Amygdala (tissue), 56 donors: ENCODE results near the gene SLC34A1.

Experiments used
- DNase-seq, 56 donors: peaks; one replicate each; lab custom pipeline; 2025; lab: John Stamatoyannopoulos, UW

SLC34A1 gene

DNA sequence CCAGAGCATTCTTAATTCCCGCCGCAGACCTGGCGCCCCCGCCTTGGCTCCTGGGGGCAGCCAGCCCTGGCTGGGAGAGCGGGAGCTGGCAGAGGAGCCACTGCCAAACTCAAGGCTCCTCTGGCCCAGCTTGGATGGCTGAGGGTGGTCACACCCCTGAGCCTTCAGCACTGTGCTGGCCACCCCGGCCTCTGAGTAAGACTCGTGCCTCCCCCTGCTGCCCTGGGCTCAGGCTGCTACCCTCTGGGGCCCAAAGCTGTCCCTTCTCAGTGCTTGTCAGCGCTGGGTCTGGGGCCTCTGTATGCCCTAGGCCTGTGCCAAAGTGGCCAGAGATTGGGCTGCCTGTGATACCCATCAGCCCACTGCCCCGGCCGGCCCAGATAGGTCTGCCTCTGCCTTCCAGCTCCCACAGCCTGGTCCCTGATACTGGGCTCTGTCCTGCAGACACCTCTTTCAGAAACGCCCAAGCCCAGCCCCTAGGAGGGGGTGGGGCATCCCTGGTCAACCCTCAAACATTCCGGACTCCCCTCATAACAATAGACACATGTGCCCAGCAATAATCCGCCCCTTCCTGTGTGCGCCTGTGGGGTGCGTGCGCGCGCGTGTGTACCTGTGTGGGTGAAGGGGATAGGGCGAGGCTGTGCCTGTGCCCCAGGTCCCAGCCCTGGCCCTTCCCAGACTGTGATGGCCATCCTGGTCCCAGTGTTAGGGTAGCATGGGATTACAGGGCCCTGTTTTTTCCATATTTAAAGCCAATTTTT, 58.0 kb downstream of the SLC34A1 start:
- DNase-seq, result no peak

DNA sequence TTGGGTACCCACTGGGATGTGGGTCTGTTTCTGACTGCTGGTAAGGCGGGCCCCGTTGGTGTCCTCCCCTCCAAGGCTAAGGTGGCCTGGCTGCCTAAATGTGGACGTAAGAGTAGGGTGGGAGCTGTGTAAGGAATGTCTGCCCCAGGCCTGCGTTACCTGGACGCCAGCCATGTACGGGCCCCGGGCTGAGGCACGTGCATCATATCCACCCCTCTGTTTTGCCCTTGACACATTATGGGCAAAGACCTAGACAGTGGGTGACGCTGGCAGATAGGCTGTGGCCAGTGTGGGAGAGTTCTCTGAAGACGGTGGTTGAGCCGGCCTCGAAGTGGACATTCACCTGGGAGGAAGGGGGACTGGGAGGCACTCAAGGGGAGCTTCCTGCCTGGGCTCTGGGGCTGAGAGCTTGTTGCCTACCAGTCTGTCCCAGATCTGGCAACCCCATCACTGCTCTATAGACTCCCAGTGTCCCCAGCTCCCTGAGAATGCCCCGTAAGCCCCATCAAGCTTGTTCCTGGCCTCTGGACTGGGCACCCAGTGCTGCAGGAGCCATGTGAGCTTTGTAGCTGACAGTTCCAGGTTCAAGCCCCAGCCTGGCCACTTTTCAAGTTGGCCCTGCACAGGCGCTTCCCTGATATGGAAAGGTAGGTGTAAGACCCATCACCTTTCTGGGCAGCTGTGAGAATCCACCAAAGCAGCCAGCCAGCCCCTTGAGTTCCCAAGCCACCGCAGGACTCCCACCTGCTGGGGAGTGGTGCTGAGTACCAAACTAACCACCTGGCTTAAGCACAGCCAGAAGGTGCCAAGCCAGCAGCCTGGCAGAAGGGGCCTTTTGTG, 59.1 kb downstream of the SLC34A1 start:
- no peak for DNase-seq

DNA sequence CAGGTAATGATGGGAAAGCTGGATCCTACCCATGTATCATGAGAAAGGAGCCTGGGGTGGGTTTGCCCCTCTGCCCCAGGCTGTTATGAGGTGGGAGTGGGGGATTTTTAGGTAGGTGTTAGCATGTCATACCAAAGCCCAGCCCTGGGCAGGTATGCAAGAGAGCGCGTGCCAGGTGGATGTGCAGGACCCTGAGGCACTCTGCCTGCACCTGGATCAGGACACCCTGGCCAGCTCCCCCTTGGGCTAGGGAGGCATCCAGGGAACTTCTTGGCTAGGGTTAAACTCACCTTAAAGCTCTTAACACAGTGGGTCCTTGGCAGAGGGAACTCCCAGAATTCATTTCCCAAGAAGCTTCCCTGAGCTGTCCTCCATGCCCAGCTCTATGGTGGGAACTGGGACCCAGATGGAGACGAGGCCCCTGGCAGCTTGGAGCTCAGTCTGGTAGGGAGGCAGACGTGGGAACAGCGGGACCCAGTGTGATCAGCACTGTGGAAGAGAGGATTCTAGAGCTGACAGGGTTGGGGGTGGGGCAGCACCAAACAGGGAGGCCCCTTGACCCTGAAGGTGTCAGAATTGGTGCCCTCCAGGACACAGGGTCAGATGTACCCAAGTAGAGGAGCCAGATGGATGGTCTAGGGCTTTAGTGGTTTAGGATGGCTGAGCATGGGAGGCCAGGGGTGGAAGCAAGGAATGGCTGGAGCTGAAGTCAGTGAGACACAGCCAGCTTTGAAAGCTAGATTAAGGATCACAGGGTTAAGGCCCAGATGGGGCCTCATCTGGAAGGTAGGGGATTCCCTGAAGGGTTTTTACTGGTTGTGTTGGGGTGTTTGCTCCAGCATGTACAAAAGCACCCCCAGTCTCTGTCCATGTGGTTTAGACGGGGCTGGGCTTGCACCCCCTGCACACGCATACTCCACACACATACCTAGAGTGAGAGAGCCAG, 60.1 kb downstream of the SLC34A1 start:
- DNase-seq, result no peak

DNA sequence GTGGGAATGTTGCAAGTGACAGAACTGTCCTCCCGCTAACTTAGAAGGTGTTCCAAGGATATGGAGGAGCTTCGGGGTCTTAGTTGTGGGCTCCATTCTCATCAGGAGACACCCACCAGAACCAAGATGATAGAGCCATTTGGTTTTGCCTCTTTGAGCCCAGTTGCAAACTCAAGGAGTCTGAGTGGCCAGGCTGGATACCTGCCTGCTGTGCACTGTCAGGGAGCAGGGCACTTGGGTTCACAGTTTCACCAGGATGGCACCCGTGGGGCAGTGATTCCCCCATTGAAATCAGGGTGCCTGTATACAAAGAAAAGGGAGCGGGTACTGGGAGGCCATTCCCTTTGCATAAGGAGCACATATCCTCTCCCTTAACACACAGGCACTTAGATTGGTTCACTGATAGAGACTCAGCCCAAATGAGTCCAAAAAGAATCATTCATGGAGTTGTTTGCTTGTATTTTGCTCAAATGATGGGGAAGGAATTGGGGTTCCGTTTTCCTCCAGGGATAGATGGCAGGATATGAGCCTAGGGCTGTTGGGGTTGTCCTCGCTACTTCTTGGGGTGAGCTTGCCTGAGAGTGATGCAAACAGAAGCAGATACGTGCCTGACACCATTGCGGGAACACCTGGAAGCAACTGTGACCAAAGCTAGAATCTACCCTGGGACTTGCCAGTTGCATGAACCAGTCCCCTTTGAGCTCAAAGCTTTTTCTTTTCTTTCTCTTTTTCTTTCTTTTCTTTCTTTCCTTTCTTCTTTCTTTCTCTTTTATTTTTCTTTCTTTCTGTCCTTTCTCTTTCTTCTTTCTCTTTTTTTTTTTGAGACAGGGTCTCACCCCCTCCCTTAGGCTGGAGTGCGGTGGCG, 61.0 kb downstream of the SLC34A1 start:
- no peak for DNase-seq

DNA sequence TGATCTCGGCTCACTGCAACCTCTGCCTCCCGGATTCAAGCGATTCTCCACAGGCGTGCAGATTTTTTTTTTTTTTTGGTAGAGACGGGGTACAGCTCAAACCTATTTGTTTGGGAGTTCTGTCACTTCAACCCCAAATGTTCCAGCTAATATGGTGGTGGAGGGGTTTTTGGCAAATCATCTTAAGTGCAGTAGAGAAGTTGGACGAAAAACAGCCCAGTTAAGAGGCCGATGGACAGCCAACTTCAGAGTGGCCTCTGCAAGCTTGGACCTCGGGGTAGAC, 61.6 kb downstream of the SLC34A1 start:
- DNase-seq, result no peak

DNA sequence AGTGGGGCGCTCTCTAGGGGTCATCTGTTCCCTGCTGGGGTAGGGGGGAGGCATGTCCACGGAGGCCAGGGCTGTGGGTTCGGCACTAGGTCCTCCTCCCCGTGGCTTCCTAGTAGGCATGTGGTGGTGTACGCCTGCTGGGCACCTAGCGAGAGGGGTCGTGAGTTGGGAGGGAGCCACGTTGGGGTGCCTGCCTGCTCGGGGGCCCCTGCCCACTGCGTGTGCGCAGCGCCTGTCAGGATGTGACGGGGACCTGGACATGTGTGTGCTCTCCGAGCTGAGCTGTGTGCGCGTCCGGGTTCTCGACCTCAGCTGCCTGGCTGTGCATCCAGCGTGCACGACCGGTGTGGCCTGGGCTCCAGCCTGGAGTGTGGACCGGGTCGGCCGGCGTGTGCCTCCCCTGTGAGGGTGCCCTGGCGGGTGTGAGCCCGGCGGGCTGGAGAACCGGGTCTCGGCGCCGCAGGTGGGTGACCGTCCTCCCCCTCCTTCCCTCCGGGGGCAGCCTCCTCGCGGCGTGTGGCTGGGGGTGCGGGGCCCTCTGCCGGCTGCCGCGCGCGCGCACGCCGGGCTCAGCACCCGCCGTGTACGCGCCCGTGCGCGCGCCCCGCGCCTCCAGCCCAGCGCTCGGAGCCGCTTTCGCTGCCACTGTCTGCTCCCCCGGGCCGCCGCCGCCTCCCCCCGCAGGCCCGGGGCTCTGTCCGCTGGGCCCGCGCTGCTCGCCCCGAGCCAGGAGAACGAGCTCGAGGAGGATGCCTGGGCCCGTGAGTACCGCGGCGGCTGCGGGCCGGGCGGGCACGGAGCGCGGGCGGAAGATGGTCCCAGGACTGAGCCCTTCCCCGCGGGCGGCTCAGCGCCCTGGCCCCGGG, 62.2 kb downstream of the SLC34A1 start, which contains the start of gene PRR7:
PRR7 (plus strand) TSS at position 615 of the 866 bp plus-strand sequence. CDS start 8,254 bp downstream, outside the sequence.
- peak in 42 of 56 donors; percentile 24 to 83 (median 62) for DNase-seq

DNA sequence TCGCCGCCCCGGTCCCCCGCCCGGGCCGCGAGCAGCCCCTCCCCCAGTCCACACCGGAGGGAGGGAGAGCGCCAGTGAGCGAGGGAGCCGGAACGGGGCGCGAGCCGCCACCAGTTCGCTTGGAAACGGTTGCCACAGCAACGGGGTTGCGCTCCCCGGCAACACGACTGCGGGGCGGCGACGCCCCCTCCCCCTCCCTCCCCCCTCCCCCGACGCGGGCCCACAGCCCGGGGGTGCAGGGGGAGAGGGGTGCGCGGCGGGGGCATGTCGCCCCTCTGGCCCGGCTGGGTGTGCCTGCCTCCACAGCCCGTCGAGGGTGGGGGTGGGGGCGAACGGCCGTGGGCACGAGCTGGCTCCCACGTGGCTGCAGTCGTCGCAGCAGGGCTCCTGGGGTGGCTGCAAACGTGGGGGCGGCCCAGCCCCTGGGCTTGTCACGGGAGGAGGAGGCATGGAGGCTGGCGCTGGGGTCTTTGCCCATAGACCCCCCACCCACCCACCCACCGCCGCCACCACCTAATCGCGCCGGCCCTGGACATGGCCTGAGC, 62.9 kb downstream of the SLC34A1 start:
- peak in 50 of 56 donors; percentile 34 to 84 (median 69) for DNase-seq

DNA sequence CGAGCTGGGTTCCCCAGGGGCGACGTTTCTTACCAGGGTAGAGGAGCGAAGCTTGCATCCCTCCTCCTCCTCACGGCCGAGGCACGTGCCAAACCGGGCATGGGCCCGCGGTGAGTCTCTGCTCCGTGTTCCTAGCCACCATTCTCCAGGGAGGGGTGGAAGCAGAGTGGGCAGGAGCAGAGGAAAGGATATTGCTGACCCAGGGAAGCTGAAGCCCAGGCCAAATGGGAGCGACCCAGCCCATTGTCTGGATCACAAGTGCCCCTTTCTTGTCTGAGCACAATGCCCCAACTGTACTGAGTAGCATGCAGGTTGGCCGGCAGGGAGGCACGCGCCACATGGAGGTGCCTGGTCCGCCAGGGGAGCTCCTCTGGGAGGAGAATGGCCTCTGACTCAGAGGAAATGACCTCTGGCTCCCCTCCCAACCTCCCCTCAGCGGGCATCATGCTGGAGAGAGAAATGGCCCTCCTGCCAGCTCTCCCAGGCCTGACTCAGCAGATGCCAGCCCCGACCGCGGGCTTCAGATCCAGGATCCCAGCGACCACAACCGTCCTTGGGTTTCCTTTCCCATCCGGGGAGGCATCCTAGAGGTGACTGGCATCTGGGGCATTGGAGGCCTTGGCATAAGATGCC, 63.5 kb downstream of the SLC34A1 start:
- peak in 55 of 56 donors; percentile 35 to 95 (median 82) for DNase-seq
